HepG2 (cell line): ENCODE results near the gene RAPH1. TPM values are rescaled to one million over a fixed set of nuclear protein-coding genes. Genes with fewer than 3 reads are reported as not detected.

ENCODE experiments used
- AHDC1 ChIP-seq: sonication (generic); formaldehyde crosslinking; IDR thresholded peaks from 2 replicates; pipeline ENCODE4 v1.5.1; 2020; ENCODE audit warnings: mild to moderate bottlenecking, missing genetic modification reagents, borderline replicate concordance
- GFI1 ChIP-seq: sonication (generic); formaldehyde crosslinking; IDR thresholded peaks from 2 replicates; pipeline ENCODE4 v1.5.0; 2020; ENCODE audit warnings: missing genetic modification reagents, mild to moderate bottlenecking, borderline replicate concordance
- HNRNPK ChIP-seq: fragments of 200-400 bp; formaldehyde crosslinking; IDR thresholded peaks from 2 replicates; pipeline ENCODE4 v1.6.1; 2018; ENCODE audit warnings: low read length, low read depth, moderate library complexity, mild to moderate bottlenecking; ENCODE audit not compliant: poor library complexity, severe bottlenecking
- PHF20 ChIP-seq: sonication (generic); formaldehyde crosslinking; IDR thresholded peaks from 2 replicates; pipeline ENCODE4 v1.5.0; 2020; ENCODE audit warnings: mild to moderate bottlenecking, missing genetic modification reagents
- PRMT3 ChIP-seq: sonication (generic); formaldehyde crosslinking; IDR thresholded peaks from 2 replicates; pipeline ENCODE4 v1.8.1; 2022; ENCODE audit warnings: low read depth, mild to moderate bottlenecking, moderate library complexity, missing genetic modification reagents, borderline replicate concordance
- SP4 ChIP-seq: sonication (generic); formaldehyde crosslinking; IDR thresholded peaks from 2 replicates; pipeline ENCODE4 v1.8.1; 2023; ENCODE audit warnings: mild to moderate bottlenecking, missing genetic modification reagents
- THRA ChIP-seq: sonication (generic); formaldehyde crosslinking; IDR thresholded peaks from 2 replicates; pipeline ENCODE4 v1.4.0; 2020; ENCODE audit warnings: missing genetic modification reagents, borderline replicate concordance
- ZFP1 ChIP-seq: IDR thresholded peaks from 2 replicates; pipeline ENCODE4 v1.6.1; 2016
- ZKSCAN5 ChIP-seq: sonication (generic); formaldehyde crosslinking; IDR thresholded peaks from 2 replicates; pipeline ENCODE4 v1.5.1; 2020; ENCODE audit warnings: mild to moderate bottlenecking, missing genetic modification reagents
- ZNF598 ChIP-seq: sonication (generic); formaldehyde crosslinking; IDR thresholded peaks from 2 replicates; pipeline ENCODE4 v1.5.1; 2020; ENCODE audit warnings: mild to moderate bottlenecking, missing genetic modification reagents, borderline replicate concordance
- ZNF674 ChIP-seq: sonication (generic); formaldehyde crosslinking; IDR thresholded peaks from 2 replicates; pipeline ENCODE4 v1.5.0; 2020; ENCODE audit warnings: low read depth, mild to moderate bottlenecking, missing genetic modification reagents
- ZNF766 ChIP-seq: sonication (generic); formaldehyde crosslinking; IDR thresholded peaks from 2 replicates; pipeline ENCODE4 v1.5.0; 2020; ENCODE audit warnings: missing genetic modification reagents, borderline replicate concordance
- ZNF772 ChIP-seq: sonication (generic); formaldehyde crosslinking; IDR thresholded peaks from 2 replicates; pipeline ENCODE4 v1.5.0; 2020; ENCODE audit warnings: mild to moderate bottlenecking, missing genetic modification reagents
- ZNF83 ChIP-seq: sonication (generic); formaldehyde crosslinking; IDR thresholded peaks from 2 replicates; pipeline ENCODE4 v1.4.0; 2020; ENCODE audit warnings: missing genetic modification reagents, mild to moderate bottlenecking, borderline replicate concordance
- polyA plus RNA-seq, 8 experiments: library from polyadenylated mRNA; depleted of rRNA in 3 of 8; stranded (reverse) in 7 of 8; unstranded in 1 of 8; fragments of >200 nt; fragmentation: Illumina TruSeq in 4 of 8; extraction: Trizol in 4 of 8; gene quantifications; 2 replicates each; pipeline versions ENCODE4 v1.2.1 to v1.2.3, GENCODE V29; 2011 to 2016; ENCODE audit warnings: low read depth in 4 of 8, missing spikeins in 1 of 8, mixed read lengths in 1 of 8; ENCODE audit not compliant: insufficient read depth in 1 of 8
- total RNA-seq, 5 experiments: library from RNA; depleted of rRNA; stranded (reverse); fragments of >200 nt; fragmentation: Illumina TruSeq; extraction: Trizol; gene quantifications; 2 replicates each; pipeline ENCODE4 v1.2.3, GENCODE V29; 2016; ENCODE audit warnings: low read depth in 1 of 5
- TF ChIP-seq, protein P1 (sequence below): sonication (generic); formaldehyde crosslinking; IDR thresholded peaks from 2 replicates; pipeline ENCODE4 v1.4.0; 2020; ENCODE audit warnings: missing genetic modification reagents
- TF ChIP-seq, protein P2 (sequence below): sonication (generic); formaldehyde crosslinking; IDR thresholded peaks from 2 replicates; pipeline ENCODE4 v1.8.0; 2022; ENCODE audit warnings: low read depth, missing genetic modification reagents
- TF ChIP-seq, protein P3 (sequence below): sonication (generic); formaldehyde crosslinking; IDR thresholded peaks from 2 replicates; pipeline ENCODE4 v1.5.0; 2020; ENCODE audit warnings: missing genetic modification reagents

RAPH1 gene
- total and polyA plus RNA-seq, 2 of the 13 experiments (the other 11 are each of a cell fraction or from before 2014, with no cell fraction given): 5.3 to 6.7 TPM

GRCh38 chr2:203534621-203535077 is 452 bp downstream of the RAPH1 start (continued):
- no peak for TF ChIP-seq PHF20 (CRISPR knock-in tag)
- TF ChIP-seq ZNF598: 0 out of 2 replicates have a peak, but pooled peaks have one; percentile 58
- 0 out of 2 replicates have a peak, but pooled peaks have one; percentile 8 for TF ChIP-seq ZNF674 (CRISPR knock-in tag)
- 0 out of 2 replicates have a peak, but pooled peaks have one; percentile 45 for TF ChIP-seq ZNF83 (CRISPR knock-in tag)
- TF ChIP-seq ZKSCAN5 (CRISPR knock-in tag): no peak
- no peak for TF ChIP-seq SP4 (CRISPR knock-in tag)
- TF ChIP-seq, protein P1, sequence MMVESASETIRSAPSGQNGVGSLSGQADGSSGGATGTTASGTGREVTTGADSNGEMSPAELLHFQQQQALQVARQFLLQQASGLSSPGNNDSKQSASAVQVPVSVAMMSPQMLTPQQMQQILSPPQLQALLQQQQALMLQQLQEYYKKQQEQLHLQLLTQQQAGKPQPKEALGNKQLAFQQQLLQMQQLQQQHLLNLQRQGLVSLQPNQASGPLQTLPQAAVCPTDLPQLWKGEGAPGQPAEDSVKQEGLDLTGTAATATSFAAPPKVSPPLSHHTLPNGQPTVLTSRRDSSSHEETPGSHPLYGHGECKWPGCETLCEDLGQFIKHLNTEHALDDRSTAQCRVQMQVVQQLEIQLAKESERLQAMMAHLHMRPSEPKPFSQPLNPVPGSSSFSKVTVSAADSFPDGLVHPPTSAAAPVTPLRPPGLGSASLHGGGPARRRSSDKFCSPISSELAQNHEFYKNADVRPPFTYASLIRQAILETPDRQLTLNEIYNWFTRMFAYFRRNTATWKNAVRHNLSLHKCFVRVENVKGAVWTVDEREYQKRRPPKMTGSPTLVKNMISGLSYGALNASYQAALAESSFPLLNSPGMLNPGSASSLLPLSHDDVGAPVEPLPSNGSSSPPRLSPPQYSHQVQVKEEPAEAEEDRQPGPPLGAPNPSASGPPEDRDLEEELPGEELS (CRISPR knock-in tag): no peak; the same call in 1 of the 2 replicates
- TF ChIP-seq, protein P2, sequence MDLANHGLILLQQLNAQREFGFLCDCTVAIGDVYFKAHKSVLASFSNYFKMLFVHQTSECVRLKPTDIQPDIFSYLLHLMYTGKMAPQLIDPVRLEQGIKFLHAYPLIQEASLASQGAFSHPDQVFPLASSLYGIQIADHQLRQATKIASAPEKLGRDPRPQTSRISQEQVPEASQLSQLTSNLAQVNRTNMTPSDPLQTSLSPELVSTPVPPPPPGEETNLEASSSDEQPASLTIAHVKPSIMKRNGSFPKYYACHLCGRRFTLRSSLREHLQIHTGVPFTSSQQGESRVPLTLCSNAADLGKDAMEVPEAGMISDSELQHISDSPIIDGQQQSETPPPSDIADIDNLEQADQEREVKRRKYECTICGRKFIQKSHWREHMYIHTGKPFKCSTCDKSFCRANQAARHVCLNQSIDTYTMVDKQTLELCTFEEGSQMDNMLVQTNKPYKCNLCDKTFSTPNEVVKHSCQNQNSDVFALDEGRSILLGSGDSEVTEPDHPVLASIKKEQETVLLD: no peak; the same call in 1 of the 2 replicates
- TF ChIP-seq, protein P3, sequence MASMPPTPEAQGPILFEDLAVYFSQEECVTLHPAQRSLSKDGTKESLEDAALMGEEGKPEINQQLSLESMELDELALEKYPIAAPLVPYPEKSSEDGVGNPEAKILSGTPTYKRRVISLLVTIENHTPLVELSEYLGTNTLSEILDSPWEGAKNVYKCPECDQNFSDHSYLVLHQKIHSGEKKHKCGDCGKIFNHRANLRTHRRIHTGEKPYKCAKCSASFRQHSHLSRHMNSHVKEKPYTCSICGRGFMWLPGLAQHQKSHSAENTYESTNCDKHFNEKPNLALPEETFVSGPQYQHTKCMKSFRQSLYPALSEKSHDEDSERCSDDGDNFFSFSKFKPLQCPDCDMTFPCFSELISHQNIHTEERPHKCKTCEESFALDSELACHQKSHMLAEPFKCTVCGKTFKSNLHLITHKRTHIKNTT (CRISPR knock-in tag): no peak
- TF ChIP-seq HNRNPK: peak; percentile 39
- TF ChIP-seq ZNF772: 0 out of 2 replicates have a peak, but pooled peaks have one; percentile 19
- TF ChIP-seq PRMT3 (CRISPR knock-in tag): no peak
- no peak for TF ChIP-seq ZNF766 (CRISPR knock-in tag)
- no peak for TF ChIP-seq ZFP1 (CRISPR knock-in tag)
- no peak for TF ChIP-seq AHDC1 (CRISPR knock-in tag)
- TF ChIP-seq THRA (CRISPR knock-in tag): no peak
- peak; percentile 96 for TF ChIP-seq GFI1 (CRISPR knock-in tag)
